SU-DHL-6 (cell line): Measurements from ENCODE around the gene DHX35.

ENCODE experiments used
- H2AFZ ChIP-seq: fragments of 200-600 bp; sonication (generic); 2 replicates; pipeline ENCODE4 v1.6.1; 2014; ENCODE audit warnings: low read depth, mild to moderate bottlenecking, moderate library complexity, mixed read lengths, antibody characterized with exemption, low read length; ENCODE audit not compliant: severe bottlenecking
- H3F3A ChIP-seq: fragments of 200-600 bp; shearing (Covaris generic); 2 replicates; pipeline ENCODE4 v1.6.0; 2016; ENCODE audit warnings: antibody characterized with exemption, mild to moderate bottlenecking; ENCODE audit not compliant: insufficient read depth
- H3K27ac ChIP-seq: fragments of 200-600 bp; sonication (generic); 2 replicates; pipeline ENCODE4 v1.5.1; 2016; ENCODE audit warnings: low read depth, mild to moderate bottlenecking, low read length, moderate library complexity, mixed read lengths
- H3K27me3 ChIP-seq: fragments of 200-600 bp; sonication (generic), shearing (Covaris generic); 2 replicates; pipeline ENCODE4 v1.6.0; 2014; ENCODE audit warnings: mild to moderate bottlenecking, low read length
- H3K36me3 ChIP-seq: fragments of 200-600 bp; sonication (generic); 2 replicates; pipeline ENCODE4 v1.6.1; 2014; ENCODE audit warnings: mild to moderate bottlenecking, low read length, mixed read lengths
- H3K4me2 ChIP-seq: fragments of 300-600, 200-600 bp; shearing (Covaris generic), sonication (generic); 2 replicates; pipeline ENCODE4 v1.6.0; 2014; ENCODE audit warnings: low read length, low read depth, mild to moderate bottlenecking; ENCODE audit not compliant: poor library complexity, severe bottlenecking
- H3K4me3 ChIP-seq: fragments of 200-600 bp; sonication (generic); 2 replicates; pipeline ENCODE4 v1.5.1; 2014; ENCODE audit warnings: antibody characterized with exemption, low read length, mild to moderate bottlenecking, mixed read lengths; ENCODE audit not compliant: insufficient read depth, poor library complexity, severe bottlenecking
- H3K79me2 ChIP-seq: fragments of 200-600 bp; sonication (generic); 2 replicates; pipeline ENCODE4 v1.6.1; 2014; ENCODE audit warnings: mild to moderate bottlenecking, low read length, moderate library complexity; ENCODE audit not compliant: insufficient read depth
- H3K9ac ChIP-seq: fragments of 200-600 bp; sonication (generic); 2 replicates; pipeline ENCODE4 v1.7.0; 2014; ENCODE audit warnings: mild to moderate bottlenecking, low read length
- H3K9me2 ChIP-seq: fragments of 200-600 bp; sonication (generic); replicated peaks from 2 replicates; pipeline ENCODE4 v1.6.1; 2014; ENCODE audit warnings: low read length; ENCODE audit not compliant: insufficient read depth
- H3K9me3 ChIP-seq: fragments of 200-600 bp; sonication (generic); 2 replicates; pipeline ENCODE4 v1.6.1; 2014; ENCODE audit warnings: low read length, mixed read lengths; ENCODE audit not compliant: insufficient read depth
- H4K20me1 ChIP-seq: fragments of 200-600 bp; sonication (generic); 2 replicates; pipeline ENCODE4 v1.6.1; 2014; ENCODE audit warnings: low read depth, mild to moderate bottlenecking, antibody characterized with exemption, low read length, moderate library complexity, mixed read lengths
- CTCF ChIP-seq: fragments of 200-600 bp; sonication (generic); IDR thresholded peaks from one replicate; pipeline ENCODE4 v1.5.1; 2017; ENCODE audit warnings: antibody characterized with exemption, mild to moderate bottlenecking, low read length, moderate library complexity; ENCODE audit not compliant: insufficient read depth, poor library complexity, severe bottlenecking
- EZH2phosphoT487 ChIP-seq: fragments of 200-600 bp; sonication (generic), shearing (Covaris generic); conservative IDR thresholded peaks from 2 replicates; pipeline ENCODE4 v1.6.1; 2018; ENCODE audit warnings: mild to moderate bottlenecking, antibody characterized with exemption, low read length, moderate library complexity, mixed read lengths

DHX35 gene

GRCh38 chr20:38975539-38976120, 13.5 kb downstream of the DHX35 start:
- H3F3A ChIP-seq, result no peaks in the 10 kb centered on the region
- peaks cover 21% of the 10 kb centered on the region for H3K79me2 ChIP-seq
- no peaks in the 10 kb centered on the region for H3K27me3 ChIP-seq
- no peaks in the 10 kb centered on the region for H3K9me2 ChIP-seq
- H3K27ac ChIP-seq, result no peak overlapping the region
- H3K4me2 ChIP-seq, result no peak overlapping the region
- TF ChIP-seq CTCF, result no peak
- no peak for TF ChIP-seq EZH2phosphoT487
- H3K9ac ChIP-seq, result no peak overlapping the region
- H3K36me3 ChIP-seq, result peaks cover 12% of the 10 kb centered on the region; the same call in 1 of the 2 replicates
- no peak overlapping the region for H3K4me3 ChIP-seq
- H3K9me3 ChIP-seq, result no peaks in the 10 kb centered on the region
- H2AFZ ChIP-seq, result no peak overlapping the region
- H4K20me1 ChIP-seq, result 0 out of 2 replicates have a peak, but pooled peaks cover 4% of the 10 kb centered on the region

DNA sequence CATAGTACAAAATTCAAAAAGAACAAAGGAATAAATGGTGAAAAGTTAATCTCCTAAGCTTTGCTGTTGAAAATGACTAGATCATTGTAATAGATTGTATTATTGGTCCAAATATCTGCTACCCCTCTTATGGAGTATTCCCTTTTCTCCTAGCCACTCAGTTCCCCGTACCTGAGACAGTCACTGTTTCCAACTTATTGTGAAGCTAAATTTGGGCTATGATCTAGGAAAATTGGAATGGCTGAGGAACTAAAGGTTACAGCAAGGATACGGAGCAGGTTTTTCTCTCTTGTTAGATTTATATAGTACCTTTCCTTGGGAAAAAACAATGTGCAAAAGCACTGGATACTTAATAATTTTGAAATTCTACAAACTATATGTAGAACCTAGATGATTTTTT, 17.3 kb downstream of the DHX35 start:
- Histone ChIP-seq H4K20me1 (0 out of 2 replicates have a peak, but pooled peaks cover 4% of the 10 kb centered on the region), H3K9me2 (no peaks in the 10 kb centered on the region), H3K79me2 (peaks cover 24% of the 10 kb centered on the region), H3K4me3 (no peak overlapping the region), H3K36me3 (peaks cover 3% of the 10 kb centered on the region; the same call in 1 of the 2 replicates), H3K9me3 (no peaks in the 10 kb centered on the region), H3K27me3 (no peaks in the 10 kb centered on the region), H3F3A (no peaks in the 10 kb centered on the region), H3K4me2 (no peak overlapping the region), H3K27ac (no peak overlapping the region), H3K9ac (no peak overlapping the region), H2AFZ (no peak overlapping the region)
- TF ChIP-seq CTCF (no peak), EZH2phosphoT487 (no peak)

GRCh38 chr20:38979842-38980241, 17.7 kb downstream of the DHX35 start:
- no peaks in the 10 kb centered on the region for H3K9me2 ChIP-seq
- peaks cover 24% of the 10 kb centered on the region for H3K79me2 ChIP-seq
- no peaks in the 10 kb centered on the region for H3K27me3 ChIP-seq
- peaks cover 7% of the 10 kb centered on the region; the same call in 1 of the 2 replicates for H3K36me3 ChIP-seq
- no peaks in the 10 kb centered on the region for H3K9me3 ChIP-seq
- TF ChIP-seq CTCF (no peak), EZH2phosphoT487 (no peak)
- no peak overlapping the region for H3K4me3 ChIP-seq
- 0 out of 2 replicates have a peak, but pooled peaks cover 4% of the 10 kb centered on the region for H4K20me1 ChIP-seq
- H2AFZ ChIP-seq, result no peak overlapping the region
- no peak overlapping the region for H3K9ac ChIP-seq
- no peak overlapping the region for H3K4me2 ChIP-seq
- H3F3A ChIP-seq, result no peaks in the 10 kb centered on the region
- no peak overlapping the region for H3K27ac ChIP-seq
